NCI-H345 (cell line): ENCODE results near the gene NAALADL1.
"Not testable (repeated sequence)": the region's sequence is repeated elsewhere in the genome, so short reads cannot be mapped to it uniquely, and the experiment has no call there.

Experiments used
- DNase-seq: peaks from one replicate; lab custom pipeline; 2025; lab: John Stamatoyannopoulos, UW

Gene NAALADL1

DNA sequence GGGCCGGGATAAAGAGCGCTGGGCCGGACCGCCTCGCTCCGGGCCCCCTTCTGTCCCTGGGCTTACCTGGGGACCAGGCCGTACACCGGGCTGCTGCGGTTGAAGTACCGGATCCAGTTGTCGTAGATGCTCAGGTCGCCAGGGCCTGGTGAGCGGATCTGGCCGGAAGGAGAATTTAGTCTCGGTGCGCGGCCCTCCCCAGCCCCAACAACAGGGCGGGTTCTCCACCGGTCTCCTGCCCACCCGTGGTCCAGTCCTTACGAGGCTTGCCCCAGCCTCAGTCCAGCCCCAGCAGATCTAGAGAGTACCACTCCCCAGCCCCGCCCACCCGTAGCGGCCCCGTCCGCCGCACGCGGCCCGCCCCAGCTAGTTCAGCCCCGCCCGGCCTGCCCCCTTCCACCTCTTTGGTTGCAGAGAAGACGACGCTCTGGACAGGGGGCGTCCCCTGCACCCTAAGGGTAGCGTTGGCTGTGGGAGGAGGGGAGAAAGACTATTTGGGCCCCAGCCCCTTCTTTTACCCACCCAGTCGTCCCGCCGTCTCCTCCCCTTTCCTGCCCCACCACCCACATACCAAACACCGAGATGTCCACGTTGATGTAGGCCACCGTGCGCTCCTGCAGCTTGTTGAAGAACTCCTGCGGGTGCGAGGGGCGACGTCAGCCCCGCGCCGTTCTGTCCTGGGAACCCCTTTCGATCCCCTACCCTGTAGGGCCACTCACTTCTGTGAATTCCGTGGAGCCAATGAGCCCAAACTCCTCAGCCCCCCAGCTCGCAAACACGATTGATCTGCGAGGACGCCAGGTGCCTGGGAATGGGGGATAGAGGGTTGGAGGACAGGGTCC lies 10.6 kb downstream of the NAALADL1 start:
- DNase-seq, result no peak

DNA sequence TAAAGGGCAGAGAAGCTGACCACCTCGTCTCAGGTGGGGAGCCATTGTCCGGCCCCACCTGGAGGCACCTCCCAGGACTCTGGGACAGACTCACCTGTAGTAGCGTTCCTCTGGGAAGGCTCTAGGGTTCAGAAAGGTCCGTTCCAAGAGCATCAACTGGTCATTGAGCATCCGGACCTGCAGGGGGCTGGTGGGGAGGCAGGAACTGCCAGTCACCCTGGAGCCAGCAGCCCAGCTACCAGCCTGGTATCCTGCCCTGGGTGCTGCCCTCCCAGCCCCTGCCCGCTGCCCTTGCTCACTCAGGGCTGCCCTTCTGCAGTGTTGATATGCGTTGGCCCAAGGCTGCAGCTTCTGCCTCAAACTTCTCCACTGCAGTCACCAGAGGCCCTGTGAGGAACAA lies 12.6 kb downstream of the NAALADL1 start:
- DNase-seq, result no peak

DNA sequence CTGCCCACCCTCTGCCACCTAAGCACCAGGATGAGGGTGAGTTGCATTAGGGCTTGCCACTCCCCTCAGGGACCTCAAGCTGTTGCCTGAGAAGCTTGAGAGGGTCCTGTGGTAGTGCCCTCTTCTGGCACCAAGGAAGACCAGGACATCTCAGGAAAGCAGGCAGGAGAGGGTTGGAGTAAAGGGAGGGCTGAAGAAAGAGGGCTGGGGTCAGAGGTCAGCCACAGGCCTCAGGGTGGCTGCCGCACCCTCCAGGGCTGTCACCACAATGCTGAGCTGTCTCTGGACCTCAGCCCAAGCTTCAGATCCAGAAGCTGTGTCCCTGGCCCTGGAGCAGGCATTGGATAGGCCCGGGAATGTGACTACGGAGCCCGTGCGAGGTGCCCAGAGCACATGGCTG lies 13.3 kb downstream of the NAALADL1 start:
- no peak for DNase-seq

DNA sequence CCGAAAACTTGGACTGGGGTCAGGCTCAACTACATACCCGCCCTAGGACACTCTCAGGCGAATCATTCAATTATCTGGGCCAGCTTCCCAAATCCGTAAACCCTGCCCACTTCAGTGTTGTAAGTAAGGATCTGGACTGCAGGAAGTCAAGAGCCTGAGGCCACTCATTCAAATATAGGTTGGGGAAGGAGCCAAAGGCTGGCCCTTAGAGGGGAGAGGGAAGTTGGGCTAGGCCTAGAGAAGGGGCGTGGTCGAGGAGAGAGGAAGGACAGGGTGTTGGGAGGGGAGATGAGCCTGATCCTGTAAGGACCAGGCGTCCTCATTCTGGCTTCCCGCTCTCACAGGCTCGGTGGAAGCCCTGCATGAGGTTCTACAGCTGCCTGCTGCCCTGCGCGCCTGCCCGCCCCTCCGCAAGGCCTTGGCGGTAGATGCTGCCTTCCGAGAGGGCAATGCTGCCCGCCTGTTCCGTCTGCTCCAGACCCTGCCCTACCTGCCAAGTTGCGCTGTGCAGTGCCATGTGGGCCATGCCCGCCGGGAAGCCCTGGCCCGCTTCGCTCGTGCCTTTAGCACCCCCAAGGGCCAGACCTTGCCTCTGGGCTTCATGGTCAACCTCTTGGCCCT lies 14.4 kb downstream of the NAALADL1 start:
- DNase-seq, result no peak

DNA sequence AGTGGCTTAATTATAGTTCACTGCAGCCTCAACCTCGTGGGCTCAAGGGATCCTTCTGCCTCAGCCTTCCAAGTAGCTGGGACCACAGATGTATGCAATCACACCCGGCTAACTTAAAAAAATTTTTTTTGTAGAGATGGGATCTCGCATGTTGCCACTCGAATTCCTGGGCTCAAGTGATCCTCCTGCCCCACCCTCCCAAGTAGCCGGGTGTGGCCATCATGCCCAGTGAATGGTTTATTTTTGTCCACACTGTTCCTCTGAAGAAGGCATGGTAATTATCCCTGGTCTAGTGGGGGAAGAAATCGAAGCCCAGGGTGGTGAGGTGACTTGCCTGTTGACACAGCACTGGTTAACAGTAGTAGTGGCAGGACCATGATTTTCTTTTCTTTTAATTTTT lies 15.5 kb downstream of the NAALADL1 start:
- no peak for DNase-seq

DNA sequence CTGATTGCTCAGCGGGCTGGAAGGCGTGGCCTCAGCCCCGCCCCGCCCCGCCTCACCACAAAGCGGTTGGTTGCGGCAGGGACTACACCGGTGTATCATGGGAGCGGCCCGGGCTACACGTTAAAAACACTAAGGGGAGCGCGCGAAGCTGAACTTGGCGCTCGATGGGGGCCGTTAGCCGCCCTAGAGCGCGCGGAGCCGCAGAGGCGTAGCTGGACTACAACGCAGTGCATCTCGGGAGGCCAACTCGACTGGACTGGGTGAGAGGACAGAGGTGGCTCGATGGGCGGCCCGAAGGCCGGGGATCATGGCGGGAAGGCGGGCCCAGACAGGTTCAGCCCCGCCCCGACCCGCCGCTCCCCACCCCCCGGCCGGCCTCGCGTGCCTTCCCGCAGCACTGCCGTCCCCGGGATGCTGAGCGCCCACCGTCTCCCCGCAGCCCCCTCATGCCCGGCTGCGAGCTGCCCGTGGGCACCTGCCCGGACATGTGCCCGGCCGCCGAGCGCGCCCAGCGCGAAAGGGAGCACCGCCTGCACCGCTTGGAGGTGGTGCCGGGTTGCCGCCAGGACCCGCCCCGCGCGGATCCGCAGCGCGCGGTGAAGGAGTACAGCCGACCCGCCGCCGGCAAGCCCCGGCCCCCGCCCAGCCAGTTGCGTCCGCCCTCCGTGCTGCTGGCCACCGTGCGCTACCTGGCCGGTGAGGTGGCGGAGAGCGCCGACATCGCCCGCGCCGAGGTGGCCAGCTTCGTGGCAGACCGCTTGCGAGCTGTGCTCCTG lies 17.3 kb downstream of the NAALADL1 start, which contains the start of gene SAC3D1:
TSS of gene SAC3D1 (plus strand) at position 364 of the 776 bp plus-strand sequence. CDS start at position 447, 83 bp downstream.
- peak; percentile 97 for DNase-seq

DNA sequence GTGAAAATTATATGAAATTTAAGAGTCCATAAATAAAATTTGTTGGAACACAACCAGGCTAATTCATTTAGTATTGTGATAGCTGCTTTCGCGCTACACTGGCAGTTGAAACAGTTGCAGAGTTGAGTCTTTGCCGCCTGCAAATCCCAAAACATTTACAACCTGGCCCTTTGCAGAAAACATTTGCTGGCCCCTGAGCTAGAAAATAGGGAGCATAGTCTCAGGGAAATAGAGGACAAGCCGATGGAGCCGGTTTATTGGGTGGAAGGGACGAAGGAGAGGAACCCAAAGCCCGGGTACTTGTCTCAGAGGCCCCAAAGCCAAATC lies 17.9 kb downstream of the NAALADL1 start:
- DNase-seq, result no peak

DNA sequence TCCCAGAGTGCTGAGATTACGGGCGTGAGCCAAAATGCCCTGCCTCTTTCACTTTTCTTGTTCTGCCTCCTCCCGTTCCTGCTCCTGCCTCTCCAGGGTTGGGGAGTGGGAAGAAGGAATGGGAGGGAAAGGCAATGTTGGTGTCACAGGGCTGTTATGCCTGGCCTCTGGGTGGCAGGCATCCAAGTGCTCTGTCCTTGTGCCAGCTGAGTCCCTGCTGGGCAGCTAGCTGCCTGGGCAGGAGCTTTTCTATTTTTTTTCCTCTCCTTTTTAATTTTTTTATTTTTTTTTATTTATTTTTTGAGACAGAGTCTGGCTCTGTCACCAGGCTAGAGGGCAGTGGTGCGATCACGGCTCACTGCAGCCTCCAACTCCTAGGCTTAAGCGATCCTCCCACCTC lies 21.4 kb downstream of the NAALADL1 start:
- no peak for DNase-seq

DNA sequence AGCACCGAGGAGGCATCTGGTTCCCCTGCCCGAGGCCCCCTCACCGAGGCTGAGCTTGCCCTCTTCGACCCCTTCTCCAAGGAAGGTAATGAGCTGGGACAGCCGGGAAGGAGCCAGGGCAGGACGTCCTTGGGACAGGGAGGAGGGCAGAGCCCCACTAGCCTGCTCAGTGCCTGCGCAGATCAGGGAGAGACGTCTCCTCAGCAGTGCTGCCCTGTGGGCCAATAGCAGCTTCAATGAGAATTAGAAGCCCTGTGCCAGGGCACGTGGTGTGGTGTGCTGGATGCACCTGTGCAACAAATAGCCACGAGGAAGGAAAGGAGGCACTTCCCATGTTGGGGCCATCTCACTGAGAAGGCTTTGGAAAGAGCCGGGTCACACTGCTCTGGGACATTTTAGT lies 22.8 kb downstream of the NAALADL1 start:
- DNase-seq, result no peak

DNA sequence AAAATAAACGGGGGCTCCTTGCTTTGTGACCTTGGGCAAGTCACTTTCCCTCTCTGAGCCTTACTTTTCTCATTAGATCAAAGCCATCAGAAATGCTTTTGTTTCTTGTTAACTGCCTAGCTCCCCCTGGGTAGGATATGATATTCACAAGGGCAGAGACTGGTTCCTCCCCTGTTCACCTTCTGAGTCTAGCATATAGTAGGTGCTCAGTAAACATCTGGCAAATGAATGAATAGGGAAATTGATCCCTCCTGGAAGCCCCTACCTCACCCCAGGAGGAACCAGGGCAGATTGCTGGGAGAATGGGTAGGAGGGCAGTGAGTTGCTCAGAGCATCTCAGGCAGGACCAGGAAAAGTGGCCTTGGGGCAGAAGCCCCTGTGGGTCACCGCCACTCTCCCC lies 23.9 kb downstream of the NAALADL1 start:
- no peak for DNase-seq

DNA sequence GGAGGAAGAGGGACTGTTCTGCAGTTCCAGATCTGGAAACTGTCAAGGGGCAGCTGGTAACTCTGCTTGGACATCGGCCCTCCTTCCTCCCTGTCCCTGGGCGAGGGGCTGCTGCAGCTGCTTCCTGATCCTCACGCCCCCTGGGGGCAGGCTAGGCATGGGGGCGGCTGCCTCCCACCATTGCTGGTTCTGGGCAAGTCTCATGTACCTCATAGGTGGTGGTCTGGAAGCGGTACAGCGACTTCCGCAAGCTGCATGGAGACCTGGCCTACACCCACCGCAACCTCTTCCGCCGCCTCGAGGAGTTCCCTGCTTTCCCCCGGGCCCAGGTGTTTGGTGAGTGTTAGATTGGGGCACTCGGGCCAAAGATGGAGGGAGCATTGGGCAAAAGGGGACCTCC lies 26.1 kb downstream of the NAALADL1 start:
- DNase-seq, result no peak

DNA sequence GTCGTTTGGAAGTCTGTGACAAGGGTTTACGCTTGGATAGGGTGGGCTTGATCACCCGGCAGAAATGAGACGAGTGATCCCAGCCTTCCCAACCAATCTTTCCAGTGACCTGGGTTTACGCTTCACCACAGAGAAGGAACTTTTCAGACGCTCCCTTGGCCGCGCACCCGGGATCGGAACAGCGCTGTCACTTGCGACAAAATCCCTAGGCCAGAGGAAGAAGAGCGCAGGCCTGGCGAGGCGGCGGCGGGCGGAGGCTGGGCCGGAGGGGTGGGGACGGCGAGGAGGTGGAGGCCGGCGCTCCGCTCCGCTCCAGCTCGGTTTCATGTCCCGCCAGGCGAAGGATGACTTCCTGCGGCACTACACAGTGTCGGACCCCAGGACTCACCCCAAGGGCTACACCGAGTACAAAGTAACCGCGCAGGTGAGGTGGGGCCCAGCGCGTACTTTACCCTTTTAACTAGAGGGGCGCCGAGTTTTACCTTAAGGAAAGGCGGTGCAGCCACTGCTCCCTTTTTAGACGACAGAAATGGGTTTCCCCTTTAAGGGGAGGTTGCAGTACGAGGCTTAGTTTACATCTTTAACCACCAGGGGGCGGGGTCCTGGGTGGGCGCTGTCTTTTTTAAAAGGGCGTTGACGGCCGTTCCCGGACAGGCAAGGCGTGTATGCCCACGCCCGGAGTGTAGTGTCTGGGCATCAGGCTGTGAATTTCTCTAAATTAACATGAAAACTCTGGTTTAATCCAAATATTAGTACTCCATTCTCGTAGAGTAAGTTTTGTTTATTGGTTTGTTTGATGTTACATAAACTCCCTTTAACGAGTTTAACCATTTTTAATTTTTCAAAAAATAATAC lies 30.9 kb downstream of the NAALADL1 start, which contains the start of gene SNX15:
TSS of gene SNX15 (plus strand) at position 227 of the 855 bp plus-strand sequence. CDS start at position 326, 99 bp downstream.
- DNase-seq, result peak; percentile 96

DNA sequence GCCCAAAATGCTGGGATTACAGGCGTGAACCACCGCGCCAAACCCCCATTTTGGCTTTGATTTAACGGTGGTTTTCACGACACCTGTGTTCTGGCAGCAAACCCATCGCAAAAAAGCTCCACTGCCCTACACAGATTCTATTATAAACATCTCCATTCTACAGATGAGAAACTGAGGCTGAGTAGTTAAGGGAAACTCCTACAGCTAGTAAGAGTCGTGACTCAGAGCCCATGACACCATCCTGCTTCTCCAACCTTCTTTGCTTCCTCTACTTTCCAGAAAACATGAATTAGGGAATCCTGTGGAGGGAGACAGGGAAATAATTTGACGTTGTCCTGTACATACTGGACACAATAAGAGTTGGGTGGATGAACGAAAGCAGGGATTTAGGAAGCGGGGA lies 31.5 kb downstream of the NAALADL1 start:
- no peak for DNase-seq

DNA sequence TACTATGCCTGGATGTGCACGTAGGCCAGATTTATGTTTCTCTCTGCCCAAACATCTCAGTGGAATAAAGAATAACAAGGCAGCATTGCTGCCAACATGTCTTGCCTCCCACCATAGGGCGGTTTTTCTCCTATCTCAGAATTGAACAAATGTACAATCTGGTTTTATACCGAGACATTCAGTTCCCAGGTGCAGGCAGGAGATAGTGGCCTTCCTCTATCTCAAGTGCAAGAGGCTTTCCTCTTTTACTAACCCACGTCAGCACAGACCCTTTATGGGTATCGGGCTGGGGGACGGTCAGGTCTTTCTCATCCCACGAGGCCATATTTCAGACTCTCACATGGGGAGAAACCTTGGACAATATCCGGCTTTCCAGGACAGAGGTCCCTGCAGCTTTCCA lies 34.9 kb downstream of the NAALADL1 start:
- DNase-seq, result not testable (repeated sequence)

DNA sequence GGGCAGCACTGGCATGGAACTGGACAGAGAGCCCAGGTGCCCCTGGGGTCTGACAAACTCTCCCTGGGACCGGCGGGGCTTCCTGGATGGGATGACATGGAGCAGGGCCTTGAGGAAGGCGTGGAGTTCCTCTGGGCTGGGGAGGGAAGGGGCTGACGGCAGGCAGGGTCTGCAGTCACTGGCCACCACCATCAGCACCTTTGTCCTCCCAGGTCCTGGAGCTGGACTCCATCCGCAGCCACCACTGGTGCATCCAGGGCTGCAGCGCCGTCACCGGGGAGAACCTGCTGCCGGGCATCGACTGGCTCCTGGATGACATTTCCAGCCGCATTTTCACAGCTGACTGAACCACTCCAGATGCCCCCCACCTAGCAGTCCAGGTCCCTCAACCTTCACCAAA lies 36.8 kb downstream of the NAALADL1 start:
- DNase-seq, result no peak

DNA sequence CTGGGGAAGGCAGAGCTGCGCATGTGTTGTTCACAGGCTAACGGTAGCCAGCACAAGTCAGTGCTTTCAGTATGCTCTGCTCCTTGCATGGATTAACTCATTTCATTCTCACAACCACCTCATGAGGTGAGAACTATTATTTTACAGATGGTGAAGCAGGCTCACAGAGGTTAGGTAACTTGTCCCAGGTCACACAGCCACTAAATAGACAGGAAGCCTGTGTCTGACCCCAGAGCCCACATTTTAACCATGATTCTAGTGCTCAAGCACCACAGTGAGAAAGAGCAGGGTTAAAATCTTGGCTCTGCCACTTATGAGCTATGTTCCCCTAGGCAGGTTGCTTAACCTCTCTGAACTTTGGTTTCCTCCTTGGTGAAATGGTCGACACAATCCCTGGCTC lies 37.4 kb downstream of the NAALADL1 start:
- no peak for DNase-seq

DNA sequence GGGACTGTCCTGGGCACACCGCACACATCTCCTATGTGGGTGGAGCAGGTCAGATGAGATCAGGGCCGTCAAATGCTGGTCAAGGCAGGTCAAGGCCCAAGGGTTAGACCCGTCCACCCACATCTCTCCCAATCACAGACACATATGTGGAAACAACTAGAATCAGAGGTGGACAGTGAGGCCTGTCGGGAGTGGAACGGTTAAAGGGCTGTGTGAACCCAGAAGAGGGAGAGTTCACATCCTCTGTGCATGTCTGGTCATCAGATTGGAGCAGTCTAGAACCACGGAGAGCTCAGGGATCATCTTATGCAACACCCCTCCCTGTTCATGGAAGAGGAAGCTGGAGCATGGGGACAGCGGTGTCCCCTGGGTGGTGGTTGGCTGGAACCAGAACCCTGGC lies 38.5 kb downstream of the NAALADL1 start:
- DNase-seq, result no peak

DNA sequence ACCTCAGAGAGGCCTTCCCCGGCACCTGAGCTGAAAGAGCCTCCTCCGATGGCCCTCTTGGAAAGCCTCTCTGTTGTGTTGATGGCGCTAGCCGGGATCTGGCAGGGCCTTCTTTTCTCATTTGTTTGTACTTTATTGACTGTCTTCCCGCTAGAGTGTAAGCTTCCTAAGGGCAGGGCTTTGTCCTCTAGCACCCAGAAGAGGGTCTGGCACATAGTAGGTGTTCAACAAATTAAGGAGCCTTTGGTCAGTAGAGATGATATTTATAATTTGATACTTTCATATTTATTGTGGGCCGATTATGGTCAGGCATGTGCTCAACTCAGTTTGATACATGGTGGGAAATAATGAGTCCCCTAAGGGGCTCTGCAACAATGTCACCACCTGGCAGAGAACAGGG lies 40.4 kb downstream of the NAALADL1 start:
- DNase-seq, result no peak

DNA sequence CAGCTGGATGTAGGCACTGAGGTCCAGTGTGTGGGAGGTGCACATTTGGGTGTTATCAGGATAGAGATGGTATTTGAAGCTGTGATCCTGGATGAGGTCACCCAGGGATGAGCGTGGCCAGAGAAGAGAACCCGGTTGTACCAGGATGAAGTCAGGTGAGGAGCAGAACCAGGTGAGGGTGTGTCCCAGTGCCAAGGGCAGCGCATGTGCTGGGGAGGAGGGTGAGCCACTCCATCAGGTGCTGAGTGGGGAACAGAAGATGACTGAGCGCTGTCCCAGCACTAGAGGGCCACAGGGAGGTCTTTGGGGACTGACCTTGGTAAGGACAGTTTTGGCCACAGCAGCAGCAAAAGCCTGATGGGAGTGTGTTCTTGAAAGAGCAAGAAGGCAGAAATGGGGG lies 41.6 kb downstream of the NAALADL1 start:
- no peak for DNase-seq

DNA sequence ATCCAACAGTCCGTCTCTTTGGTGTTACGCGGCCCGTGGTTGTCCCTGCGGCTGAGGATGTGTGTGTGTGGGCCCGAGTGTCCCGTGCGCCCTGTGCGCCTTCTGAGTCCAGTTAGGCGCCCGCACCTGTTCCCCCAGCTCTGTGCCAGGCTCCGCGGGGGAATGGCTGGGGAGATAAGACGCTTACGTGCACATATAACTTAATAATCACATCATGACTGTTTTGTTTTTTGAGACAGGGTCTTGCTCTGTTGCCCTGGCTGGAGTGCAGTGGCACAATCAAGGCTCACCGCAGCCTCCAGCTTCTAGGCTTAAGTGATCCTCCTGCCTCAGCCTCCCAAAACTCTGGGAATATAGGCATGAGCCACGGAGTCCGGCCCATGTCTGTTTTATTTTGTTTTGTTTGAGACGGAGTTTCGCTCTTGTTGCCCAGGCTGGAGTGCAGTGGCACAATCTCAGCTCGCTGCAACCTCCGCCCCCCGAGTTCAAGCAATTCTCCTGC lies 43.6 kb downstream of the NAALADL1 start:
- no peak for DNase-seq

DNA sequence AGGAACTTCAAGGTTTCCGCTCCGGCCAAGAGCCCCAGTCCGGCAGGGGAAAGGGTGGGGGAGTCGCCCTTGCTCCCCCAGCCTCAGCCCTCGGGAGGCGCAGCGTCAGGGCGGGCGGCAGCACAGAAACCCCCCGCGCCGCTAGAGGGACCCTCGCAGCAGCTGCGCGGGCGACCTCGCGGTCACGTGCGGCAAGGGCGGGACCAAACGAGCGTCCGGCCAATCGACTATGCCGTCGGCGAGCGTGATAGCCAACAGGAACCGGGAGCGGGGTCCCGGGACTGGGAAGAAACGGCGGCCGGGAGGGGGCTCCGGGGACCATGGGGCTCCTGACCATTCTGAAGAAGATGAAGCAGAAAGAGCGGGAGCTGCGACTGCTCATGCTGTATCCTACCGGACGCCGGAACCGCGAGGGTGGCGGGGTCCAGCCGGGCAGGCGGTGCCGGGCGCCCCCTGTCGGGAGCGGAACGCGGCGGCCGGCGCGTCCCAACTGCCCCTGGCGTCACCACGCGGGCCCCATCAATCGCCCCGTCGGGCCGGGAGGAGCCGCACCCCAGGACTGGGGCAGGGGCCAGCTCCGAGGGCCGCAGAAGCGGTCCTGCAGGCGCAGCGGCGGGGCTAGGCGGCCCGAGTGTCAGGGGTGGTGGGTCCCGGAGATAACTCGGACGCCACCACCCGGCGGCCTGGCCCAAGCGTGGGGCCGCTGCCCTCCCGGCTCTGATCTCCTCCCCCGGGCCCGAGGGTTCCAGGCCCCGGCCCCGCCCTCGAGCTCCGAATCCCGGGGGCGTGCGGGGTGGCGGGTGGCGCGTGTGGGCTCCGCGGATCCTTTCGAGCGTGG lies 44.2 kb downstream of the NAALADL1 start, which contains the start of gene ARL2:
TSS of gene ARL2 (plus strand) at position 273 of the 838 bp plus-strand sequence. CDS start at position 321, 48 bp downstream.
- DNase-seq, result peak; percentile 93
